HG02798 (cell line): ENCODE measurements around the gene PDHB.

Experiments used
- ATAC-seq: cut with Tn5 transposase; IDR thresholded peaks from one replicate; pipeline ENCODE4 v1.9.1; 2021; ENCODE audit warnings: mild to moderate bottlenecking; ENCODE audit not compliant: unreplicated experiment, poor library complexity

Gene PDHB

DNA sequence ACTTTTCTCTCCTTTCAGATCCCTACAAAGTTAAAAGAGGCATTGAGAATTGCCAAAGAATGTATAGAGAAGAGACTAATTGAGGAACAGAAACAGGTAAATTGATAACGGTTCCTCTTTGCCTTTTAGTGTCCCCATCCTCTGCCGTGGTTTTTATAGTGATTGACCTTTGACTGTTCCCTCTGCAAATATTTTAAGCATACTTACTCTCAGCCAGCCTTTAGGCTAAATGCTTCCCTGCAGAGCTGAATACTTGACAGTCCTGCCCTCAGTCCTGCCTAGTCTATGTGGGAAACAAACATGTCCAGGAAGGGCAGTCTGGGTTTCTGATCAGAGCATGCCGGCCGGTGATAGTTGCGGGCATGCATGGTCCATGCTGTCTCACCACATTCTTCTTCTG, 24.7 kb downstream of the PDHB start:
- no peak for ATAC-seq

DNA sequence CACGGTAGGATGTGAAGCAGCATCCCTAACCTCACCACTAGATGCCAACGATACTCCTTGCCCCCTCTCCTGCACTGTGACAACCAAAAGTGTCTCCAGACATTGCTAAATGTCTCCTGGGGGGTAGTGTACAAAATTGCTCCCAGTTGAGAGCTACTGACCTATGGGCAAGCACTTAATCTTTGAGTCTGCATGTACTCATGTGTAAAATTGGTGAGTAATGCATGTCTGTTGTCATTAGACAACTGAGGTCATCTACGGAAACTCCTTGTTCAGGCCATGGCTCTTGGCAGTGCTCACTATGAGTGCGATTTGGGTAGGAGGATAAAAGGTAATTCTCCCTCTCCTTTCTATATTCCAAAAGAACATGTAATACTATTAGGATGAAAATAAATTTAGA, 29.2 kb downstream of the PDHB start:
- ATAC-seq, result no peak

DNA sequence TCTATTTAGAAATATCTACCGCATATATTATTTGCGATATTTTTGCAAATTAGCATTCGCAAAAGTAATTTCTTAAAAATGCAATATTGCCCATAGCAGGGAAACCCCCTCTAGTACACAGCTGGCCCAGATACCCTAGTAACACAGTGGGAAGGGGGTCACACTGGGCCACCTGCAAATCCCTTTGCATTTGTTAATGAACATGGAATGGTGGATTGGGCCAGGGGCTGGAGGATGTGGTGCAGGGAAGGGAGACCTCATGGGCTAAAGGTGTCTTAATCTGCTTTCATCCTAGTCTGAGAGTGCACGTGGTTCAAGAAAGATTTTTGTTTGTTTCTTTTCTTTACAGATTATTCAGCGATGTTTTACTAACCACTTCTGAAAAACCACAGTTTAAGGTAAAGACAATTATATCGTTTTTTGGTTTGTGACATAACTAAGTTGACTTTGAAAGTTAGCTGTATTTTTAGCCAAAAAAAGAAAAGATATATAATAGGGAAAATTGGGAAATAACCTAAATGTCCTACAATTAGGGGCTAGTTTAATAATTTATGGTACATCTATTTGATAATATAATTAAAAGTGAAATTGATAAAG, 30.0 kb downstream of the PDHB start:
- ATAC-seq, result no peak

DNA sequence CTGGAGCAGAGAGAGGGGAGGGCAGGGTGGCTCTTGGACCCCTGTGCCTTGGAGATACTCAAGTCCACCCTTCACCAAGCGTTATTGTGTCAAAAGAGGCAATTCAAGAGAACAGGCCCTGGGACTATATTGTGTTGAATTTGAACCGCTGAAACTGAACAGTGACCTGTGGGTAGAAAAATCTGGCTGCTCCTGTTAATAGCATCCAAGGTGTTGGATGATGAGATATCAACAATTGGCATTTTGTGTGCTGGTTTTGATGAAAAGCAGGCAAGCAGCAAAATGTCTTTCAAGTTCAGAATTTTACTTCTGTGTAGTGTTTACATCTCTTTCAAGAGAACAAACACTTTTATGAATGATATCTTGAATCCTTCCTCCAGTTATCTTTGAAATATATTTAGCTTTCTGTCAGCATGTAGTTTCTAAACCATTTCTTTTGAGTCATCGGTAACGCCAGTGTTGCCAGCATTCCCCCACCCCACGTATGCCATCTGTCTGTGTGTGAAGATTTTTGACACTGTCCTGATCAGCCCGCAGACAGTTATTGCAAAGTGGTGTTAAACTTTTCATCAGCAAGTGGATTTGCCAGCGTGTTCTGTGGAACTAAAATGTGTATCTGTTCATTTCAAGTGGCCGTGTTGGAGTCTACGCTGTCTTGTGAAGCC, 34.8 kb downstream of the PDHB start:
- ATAC-seq, result no peak

DNA sequence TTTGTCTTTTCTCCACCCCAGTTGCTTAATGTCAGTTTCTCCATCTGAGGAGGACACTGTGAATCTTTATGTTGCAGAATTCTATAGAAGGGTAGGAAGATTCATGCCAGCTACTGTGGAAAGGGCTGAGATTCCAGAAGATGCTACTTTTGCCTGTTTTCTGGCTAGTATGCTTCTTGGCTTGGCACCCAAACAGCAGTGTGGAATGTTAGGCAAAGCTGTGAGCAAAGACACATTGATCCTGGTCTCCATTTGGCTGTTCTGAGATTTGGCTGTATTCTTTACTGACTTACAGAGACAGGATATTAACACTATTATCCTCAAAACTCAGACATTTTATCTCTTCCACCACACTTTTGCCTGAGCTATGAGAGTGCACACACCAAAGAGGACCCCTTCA, 39.3 kb downstream of the PDHB start:
- no peak for ATAC-seq

DNA sequence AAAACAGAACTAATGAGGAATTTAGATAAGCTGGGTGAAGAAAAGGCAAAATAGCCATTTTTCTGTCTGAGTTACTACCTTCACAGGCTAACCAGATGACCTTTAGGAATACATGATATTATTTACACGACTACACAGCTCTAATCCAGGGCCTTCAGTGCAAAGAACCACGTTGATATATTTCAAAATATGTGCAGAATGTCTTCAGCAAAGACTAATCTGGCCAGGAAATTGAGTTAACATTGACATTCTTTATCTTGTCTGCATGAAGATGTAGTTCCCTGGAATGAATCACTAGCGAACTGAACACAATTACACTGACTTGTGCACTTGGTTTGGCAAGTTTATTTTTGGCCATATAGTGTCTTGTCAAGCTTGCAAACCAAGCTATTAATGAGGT, 41.5 kb downstream of the PDHB start:
- no peak for ATAC-seq

DNA sequence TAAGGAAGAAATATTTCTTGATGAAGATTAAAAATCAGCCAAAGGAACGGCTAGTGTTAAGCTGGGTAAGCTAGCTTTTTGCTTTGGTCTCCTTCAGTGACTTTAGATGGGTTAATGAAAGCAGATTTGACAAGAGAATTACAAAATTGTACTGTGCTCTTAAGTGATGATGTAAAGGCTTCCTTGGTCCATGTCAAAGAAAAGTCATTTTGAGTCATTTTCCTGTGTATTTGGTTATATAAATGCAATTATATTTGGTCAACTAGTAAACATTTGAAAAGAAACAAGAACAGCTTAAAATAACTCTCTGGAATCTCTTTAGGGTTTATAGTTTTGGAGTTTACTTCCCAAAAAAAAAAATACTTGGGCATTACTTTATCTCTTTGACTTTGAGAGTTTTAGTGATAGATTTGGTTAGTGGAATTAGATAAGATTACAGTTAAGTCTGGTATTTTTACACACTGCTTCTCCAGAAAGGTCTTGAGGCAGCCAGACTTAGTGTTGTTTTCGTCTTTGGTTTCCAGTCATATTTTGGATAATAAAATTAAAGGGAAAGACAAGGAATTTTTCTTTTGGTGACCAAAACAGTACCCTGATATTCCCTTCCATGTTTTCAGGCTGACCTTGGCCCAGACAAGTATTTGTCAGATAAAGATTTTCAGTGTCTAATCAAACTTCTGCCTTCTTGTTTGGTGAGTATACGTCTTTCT, 42.3 kb downstream of the PDHB start:
- ATAC-seq, result no peak

DNA sequence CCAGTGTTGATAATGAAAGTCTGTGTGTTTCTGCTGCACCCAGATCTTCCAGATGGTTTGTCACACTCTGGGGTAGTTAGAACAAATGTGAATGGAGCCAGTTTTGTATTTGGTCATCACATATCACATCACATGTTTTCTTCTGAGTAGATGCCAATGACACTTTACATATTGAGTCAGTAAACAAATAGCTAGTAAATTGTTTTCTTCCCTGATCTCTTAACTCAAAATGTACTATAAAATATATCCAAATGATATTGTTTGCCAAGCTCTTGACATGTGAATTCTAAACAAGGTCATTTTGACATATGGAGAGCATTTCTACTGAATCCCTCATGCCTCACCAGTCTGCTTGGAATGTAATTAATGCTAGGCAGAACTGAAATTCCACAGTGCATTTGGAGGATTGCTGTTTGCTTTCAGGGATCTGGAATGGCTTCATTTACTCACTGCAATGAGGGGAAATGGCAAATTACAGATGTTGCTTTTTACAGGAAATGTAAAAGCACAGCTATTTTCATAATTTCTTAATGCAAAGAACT, 45.0 kb downstream of the PDHB start:
- ATAC-seq, result no peak

DNA sequence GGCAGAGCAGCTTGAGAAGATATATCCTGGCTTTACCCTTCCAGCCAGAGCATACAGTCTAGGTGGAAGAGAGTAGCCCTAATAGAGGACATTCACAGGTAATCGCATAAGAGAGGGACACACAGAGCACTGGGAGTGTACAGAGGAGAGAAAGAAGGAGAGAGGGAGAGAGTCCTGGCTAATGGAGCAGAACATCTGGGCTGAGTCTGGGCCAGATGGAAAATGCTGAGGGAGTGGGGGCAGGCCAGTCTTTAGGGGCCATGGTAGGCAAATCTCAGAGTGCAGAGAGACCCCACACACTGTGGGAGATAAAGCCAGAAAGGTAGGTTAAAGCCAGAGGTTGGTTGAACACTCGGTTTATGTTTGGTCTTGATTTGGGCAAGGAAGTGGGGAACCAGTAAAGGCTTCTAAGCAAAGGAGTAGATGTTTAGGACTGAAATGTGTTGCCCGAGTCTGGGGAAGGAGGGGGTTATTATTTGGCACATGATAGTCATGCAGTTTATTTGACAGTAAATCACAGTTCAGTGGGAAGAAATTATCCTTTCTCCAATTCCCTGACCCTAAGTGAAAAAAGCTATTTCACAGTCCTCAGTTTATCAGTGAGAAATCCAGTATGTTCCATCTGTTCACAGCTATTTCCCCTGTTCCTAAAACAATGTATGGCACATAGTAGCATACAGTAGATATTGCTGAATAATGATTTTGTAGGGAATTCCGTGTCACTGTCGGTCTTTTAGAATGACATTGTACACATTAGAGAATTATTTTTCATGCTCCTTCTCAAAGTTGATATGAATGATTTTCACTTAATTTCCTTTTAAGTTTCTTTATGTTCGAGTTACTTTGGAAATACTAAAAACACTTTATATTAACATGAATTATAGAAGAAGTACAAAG, 45.7 kb downstream of the PDHB start:
- ATAC-seq, result no peak

DNA sequence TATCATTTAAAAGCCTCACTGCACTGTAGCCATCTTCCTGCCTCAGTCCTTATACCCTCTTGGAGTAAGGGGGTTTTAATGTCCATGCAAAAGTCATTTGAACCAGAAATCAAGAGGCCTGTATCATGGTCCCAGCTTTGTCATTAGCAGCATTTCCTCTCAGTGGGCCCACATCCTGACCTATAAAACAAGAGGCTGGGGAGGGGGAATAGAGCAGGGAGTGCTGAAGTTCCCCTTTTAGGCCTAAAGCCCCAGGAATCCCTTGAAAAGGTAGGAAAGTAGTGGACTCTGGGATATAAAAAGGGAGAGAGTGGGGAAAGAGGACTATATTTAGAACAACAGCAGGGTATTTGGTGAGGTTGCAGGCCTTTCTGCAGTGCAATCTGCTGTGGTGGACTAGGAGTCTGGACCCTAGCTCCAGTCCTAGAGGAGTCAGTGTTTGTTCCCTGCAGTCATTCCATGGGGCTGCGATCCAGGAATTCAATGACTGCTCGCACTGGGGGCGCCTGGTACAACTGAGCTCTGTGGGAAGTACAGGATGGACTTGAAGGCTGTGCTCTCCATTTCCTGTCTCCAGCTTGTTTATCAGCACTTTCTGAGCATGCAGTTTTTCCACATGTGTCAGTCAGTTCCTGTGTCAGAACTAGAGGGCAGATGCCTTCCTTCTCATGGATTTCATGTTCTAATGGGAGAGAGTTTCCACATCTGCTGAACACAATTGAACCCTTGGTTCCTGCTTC, 46.8 kb downstream of the PDHB start:
- ATAC-seq, result no peak

DNA sequence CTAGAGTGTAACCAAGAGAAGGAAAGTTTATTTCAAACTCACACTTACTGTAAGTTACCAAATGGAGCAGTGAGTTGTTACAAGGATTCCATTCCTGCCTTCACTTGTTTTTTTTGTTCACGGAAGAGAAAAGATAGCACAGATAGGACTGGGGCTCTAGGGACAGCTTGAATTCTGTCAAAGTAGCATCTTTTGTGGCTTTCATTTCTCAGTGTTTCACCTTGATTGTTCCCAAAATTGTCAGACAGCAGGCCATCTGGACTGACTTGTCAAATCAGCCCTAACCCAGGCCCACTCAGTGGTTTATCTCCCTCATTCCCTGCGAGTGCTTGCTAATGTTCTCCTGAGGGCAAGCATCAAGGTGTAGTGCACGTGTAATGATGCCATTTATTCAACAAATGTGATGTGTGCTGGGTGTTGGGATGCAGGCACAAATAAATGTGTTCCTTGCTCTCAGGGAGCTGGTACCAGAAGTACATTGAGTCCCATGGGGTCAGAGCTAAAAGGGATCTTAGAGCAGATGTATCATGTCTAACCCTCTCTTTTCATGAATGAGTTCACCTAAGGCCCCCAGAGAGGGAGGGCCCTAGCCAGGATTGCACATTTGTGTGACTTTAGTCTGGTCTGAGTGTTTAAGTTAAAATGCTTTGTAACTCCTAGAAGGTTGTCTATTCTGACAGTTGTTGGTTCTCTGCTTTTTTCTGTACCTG, 49.1 kb downstream of the PDHB start:
- no peak for ATAC-seq

DNA sequence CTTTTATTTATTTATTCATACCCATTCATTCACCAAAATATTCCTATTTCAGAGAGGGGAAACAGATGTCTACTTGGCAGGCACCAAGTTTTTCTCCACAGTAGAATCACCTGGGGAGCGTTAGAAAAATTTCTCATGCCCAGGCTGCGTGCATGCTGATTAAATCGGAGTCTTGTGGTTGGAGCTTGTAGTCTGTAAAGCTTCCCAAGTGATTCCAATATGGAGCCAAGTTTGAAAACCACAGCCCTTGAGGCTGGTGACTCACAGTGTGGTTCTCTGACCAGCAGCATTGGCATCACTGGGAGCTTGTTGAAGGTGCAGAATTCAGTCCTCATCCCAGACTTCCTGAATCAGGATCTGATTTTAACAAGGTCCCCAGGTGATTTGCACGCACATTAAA, 49.7 kb downstream of the PDHB start:
- no peak for ATAC-seq

DNA sequence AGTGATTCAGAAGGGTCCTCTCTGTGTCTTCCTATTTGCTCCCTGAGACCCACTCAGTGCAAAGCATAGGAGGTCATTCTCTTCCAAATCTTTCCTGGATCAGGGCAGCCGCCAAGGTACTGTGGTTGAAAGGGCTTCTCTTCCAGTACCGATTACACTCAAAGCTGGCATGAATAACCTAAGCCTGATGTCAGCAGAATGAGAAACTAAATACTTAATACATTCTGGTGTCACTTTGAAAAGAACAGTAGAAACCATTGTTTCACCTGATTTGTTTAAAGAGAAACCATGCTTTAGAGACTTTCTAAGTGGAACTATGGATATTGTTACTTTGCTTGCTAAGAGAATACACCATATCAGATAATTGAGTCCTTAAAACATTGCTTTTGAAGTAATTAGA, 50.2 kb downstream of the PDHB start:
- ATAC-seq, result no peak

DNA sequence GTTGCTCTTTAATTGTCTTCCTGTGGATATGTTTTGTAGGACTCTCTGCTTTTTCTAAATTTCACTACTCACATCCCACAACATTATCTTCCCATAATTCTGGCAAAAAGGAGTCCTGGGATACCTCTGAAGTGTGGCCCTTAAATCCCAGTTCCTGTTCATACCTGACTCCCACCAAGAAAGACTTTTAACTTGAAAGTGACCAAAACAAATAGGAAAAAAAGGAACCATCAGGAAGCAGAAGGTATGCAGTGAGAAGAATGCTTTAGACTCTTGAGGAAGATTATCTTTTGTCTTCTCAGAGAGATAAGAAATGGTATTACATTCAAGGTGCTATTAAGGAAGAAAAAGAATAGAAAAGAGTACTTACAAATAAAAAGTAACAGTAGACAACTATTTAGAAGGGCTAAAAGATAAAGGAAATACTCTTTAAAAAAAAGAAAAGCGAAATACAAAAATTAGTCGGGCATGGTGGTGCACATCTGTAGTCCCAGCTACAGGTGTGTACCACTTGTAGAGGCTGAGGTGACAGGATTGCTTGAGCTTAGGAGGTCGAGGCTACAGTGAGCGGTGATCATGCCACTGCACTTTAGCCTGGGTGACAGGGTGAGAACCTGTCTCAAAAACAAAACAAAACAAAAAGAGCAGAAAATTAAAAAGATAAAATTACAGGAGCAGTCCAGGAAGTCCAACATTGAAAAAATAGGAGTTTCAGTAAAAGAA, 54.1 kb downstream of the PDHB start:
- ATAC-seq, result no peak

DNA sequence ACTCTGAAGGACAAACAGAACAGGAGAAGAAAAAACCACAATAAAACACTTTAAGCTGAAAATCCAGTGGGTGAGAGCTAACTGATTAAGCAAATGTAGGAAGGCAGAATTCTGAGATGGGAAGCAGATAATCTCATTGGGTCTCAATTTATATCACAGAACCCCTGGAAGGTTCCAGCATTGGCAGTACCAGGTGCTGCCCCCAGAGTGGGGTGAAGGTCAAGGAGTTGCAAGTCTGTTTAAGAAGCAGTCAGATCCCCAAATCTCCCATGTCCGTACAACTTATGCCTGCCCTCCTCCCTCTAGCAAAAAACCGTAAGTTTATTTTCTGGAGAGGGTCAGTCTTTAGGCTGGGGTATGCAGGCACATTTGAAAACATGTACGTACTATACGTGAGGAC, 55.9 kb downstream of the PDHB start:
- no peak for ATAC-seq
